Endothelial cell (in vitro differentiated cells): ENCODE data around the gene ATP12A. TPM values are rescaled to one million over a fixed set of nuclear protein-coding genes. Genes with fewer than 3 reads are reported as not detected.

Source experiments
- DNase-seq: peaks from one replicate; pipeline ENCODE4 v3.0.0; 2021; ENCODE audit warnings: low spot score
- H3K27ac Mint-ChIP-seq: one replicate; pipeline ENCODE4 v1.8.0; 2021; ENCODE audit warnings: mixed read lengths, inconsistent platforms; ENCODE audit not compliant: unreplicated experiment
- H3K27me3 Mint-ChIP-seq: one replicate; pipeline ENCODE4 v1.8.0; 2021; ENCODE audit warnings: mild to moderate bottlenecking, moderate library complexity, mixed read lengths, inconsistent platforms; ENCODE audit not compliant: unreplicated experiment
- H3K36me3 Mint-ChIP-seq: one replicate; pipeline ENCODE4 v1.8.0; 2021; ENCODE audit warnings: mild to moderate bottlenecking, low read depth, mixed read lengths, inconsistent platforms; ENCODE audit not compliant: unreplicated experiment
- H3K4me1 Mint-ChIP-seq: one replicate; pipeline ENCODE4 v1.8.0; 2021; ENCODE audit warnings: mild to moderate bottlenecking, mixed read lengths, inconsistent platforms; ENCODE audit not compliant: unreplicated experiment
- H3K4me3 Mint-ChIP-seq: one replicate; pipeline ENCODE4 v1.8.0; 2021; ENCODE audit warnings: mild to moderate bottlenecking, mixed read lengths, inconsistent platforms; ENCODE audit not compliant: unreplicated experiment
- H3K9me3 Mint-ChIP-seq: one replicate; pipeline ENCODE4 v1.8.0; 2021; ENCODE audit warnings: mixed read lengths, inconsistent platforms; ENCODE audit not compliant: unreplicated experiment
- long read RNA-seq: library from polyadenylated mRNA; unstranded; transcript quantifications from one replicate; pipeline ENCODE4 v2.0.0, GENCODE V29; 2020; ENCODE audit not compliant: unreplicated experiment
- total RNA-seq: library from RNA; stranded (reverse); fragmentation: NEBNext Ultra II Directional; extraction: Animal tissue kit (Norgen Biotek cat#: 25700); gene quantifications from one replicate; pipeline ENCODE4 v1.2.1, GENCODE V29; 2021; ENCODE audit not compliant: unreplicated experiment
- TF ChIP-seq, protein P1 (sequence below): fragments of 200-600 bp; sonication (generic); IDR thresholded peaks from one replicate; pipeline ENCODE4 v1.5.0; 2021; ENCODE audit warnings: antibody characterized with exemption; ENCODE audit not compliant: unreplicated experiment

Gene ATP12A
- 0.64 TPM for total RNA-seq
- long read RNA-seq, partial matches to known transcripts = 0 of 2 reads
- long read RNA-seq, other reads (novel, unspliced or antisense) = 2 of 2 reads

DNA sequence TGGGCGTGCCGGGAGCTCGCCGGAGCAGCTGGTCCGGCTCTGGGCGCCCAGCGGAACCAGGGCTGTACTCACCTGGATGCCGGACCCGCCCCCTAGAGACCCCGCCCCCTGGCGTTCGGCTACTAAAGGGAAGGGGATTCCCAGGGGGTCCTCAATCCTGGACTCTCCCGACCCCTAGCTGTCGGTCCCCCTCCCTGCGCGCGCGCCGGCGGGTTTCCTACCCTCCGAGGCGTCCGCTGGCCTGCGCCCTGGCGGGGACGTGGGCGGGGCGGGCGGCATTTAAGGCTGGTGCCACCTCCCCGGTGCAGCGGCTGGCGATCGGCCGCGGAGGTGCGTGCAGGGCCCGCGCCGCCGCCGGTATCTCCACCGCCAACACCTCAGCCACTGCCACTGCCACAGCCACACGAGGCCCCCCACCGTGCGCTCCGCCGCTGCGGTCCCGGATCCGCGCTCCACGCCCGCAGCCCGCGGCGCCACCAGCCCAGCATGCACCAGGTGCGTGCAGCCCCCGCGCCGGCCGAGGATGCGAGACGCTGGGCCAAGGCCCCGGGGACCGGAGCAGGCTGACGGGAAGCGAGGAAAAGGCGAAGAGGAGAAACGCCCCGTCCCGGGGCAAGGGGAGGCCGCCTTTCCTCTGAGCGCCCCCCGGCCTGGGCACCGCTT lies at the start of gene ATP12A:
Gene ATP12A (plus strand): TSS at position 151 of the 663 bp plus-strand sequence. CDS start 336 bp downstream, at position 487.
- Mint-ChIP-seq H3K36me3 (no peaks in the 10 kb centered on the region), H3K4me3 (no peak within 1 kb of the TSS), H3K4me1 (peaks cover 37% of the 10 kb centered on the region), H3K27ac (no peak within 1 kb of the TSS), H3K9me3 (no peaks in the 10 kb centered on the region), H3K27me3 (peaks cover 4% of the 10 kb centered on the region)
- TF ChIP-seq, protein P1, sequence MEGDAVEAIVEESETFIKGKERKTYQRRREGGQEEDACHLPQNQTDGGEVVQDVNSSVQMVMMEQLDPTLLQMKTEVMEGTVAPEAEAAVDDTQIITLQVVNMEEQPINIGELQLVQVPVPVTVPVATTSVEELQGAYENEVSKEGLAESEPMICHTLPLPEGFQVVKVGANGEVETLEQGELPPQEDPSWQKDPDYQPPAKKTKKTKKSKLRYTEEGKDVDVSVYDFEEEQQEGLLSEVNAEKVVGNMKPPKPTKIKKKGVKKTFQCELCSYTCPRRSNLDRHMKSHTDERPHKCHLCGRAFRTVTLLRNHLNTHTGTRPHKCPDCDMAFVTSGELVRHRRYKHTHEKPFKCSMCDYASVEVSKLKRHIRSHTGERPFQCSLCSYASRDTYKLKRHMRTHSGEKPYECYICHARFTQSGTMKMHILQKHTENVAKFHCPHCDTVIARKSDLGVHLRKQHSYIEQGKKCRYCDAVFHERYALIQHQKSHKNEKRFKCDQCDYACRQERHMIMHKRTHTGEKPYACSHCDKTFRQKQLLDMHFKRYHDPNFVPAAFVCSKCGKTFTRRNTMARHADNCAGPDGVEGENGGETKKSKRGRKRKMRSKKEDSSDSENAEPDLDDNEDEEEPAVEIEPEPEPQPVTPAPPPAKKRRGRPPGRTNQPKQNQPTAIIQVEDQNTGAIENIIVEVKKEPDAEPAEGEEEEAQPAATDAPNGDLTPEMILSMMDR = peak; percentile 41
- DNase-seq = peak; percentile 47

DNA sequence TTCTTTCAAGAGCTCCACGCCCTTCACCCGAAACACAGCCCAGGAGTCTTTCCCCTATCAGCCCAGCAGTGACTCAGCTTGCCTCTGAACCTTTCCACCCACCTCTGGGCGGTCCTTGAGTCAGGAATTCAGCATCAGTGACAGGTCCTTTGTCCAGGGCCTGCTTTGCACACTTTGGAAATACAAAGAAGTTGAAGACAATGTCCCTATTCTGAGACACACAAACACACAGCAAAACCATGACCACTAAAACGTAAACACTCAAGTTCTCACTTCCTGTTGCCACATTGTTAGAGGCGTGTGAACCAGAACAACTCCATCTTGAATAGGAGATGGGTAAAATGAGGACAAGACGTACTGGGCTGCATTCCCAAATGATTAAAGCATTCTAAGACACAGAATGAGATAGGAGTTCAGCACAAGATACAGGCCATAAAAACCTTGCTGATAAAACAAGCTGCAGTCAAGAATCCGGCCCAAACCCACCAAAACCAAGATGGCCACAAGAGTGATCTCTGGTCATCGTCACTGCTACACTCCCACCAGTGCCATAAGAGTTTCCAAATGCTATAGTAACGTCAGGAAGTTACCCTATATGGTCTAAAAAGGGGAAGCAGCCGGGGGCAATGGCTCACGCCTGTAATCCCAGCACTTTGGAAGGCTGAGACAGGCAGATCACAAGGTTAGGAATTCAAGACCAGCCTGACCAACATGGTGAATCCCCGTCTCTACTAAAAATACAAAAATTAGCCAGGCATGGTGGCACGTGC lies 49.2 kb upstream of the ATP12A start:
- TF ChIP-seq, protein P1 = no peak
- Mint-ChIP-seq H3K27ac (peak overlapping the region; percentile 20), H3K36me3 (no peaks in the 10 kb centered on the region), H3K9me3 (no peaks in the 10 kb centered on the region), H3K27me3 (peaks cover 2% of the 10 kb centered on the region), H3K4me3 (no peak overlapping the region), H3K4me1 (peaks cover 16% of the 10 kb centered on the region)
- DNase-seq = no peak

DNA sequence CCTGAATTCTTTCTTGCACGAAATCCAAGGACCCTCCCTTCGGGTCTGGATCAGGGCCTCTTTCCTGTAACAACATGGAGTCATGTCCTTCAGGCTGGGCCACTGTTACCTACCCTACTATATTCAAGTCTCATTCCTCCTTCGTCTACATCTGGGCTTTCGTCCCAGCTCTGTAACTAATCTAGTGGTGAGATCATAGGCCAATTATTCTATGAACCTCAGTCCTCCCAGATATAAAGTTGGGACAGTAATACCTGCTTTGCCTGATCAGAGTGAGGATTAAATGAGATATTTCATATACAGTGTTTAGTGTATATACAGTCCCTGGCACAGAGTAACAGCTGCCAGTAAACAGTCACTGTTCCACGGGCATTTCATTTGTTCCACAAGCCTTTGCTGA lies 48.3 kb upstream of the ATP12A start:
- Mint-ChIP-seq H3K9me3 (no peaks in the 10 kb centered on the region), H3K36me3 (no peaks in the 10 kb centered on the region), H3K4me3 (no peak overlapping the region), H3K27ac (no peak overlapping the region), H3K27me3 (peaks cover 2% of the 10 kb centered on the region), H3K4me1 (peaks cover 14% of the 10 kb centered on the region)
- DNase-seq = no peak
- TF ChIP-seq, protein P1 = no peak

DNA sequence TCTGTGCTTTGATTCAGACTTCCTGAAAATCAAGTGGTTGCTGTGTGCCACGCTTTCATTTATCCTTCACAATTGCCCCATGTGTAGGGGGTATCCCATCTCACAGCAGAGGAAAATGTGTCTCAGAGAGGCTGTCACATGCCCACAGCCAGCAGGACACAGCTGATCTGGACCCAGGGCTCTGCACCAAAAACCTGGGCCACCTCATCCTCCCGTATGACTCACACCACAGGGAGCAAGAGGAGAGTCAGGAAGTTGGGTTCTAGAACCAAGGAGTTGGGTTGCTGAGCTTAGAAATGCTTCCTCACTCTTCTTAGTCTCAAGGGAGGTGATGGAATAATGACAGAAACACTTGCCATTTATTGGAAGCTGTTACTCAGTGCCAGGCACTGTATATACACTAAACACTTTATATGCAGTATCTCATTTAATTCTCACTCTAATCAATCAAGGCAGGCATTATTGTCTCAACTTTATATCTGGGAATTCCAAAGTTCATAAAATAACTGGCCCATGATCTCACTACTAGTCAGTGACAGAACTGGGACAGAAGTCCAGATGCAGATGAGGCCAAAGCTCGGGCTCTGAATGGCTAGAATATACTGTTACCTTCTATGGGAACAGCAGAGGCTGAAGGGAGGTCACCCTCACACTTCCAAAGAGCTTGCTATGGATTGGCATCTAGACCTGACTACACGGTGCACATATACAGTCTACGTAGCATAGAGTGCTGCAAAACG lies 47.7 kb upstream of the ATP12A start:
- H3K4me1 Mint-ChIP-seq = peaks cover 14% of the 10 kb centered on the region
- H3K27ac Mint-ChIP-seq = no peak overlapping the region
- no peak overlapping the region for H3K4me3 Mint-ChIP-seq
- H3K9me3 Mint-ChIP-seq = no peaks in the 10 kb centered on the region
- TF ChIP-seq, protein P1 = no peak
- no peak for DNase-seq
- H3K36me3 Mint-ChIP-seq = no peaks in the 10 kb centered on the region
- peaks cover 2% of the 10 kb centered on the region for H3K27me3 Mint-ChIP-seq
